ENCODE data around the gene CLEC10A.

Gene CLEC10A

DNA sequence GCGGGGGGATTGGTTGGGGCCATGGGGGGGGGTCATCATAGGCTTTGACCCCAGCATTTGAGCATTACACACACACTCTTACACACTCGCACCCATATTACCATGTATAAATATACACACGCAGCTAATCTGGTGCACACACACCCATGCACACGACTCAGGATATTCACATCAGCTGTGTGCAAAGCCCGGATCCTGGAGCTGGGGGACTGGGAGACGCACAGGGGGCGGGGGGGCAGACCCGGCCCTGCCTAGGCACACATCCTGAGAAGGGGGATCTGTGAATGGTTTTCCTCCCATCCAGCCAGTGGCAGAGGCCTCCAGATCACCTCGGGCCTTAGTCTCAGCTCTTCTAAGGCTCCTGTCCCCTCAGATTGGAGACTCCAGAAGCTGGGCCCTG lies 28.9 kb upstream of the CLEC10A start:
- no peak for TF ChIP-seq POLR2AphosphoS5 (IDR thresholded peaks at IDR 0.05; ENCODE audit: low read depth, low read length)
- no peak for TF ChIP-seq TAF1 (IDR thresholded peaks at IDR 0.05; ENCODE audit: borderline replicate concordance, insufficient read depth, low read length)
- TF ChIP-seq, protein P1, sequence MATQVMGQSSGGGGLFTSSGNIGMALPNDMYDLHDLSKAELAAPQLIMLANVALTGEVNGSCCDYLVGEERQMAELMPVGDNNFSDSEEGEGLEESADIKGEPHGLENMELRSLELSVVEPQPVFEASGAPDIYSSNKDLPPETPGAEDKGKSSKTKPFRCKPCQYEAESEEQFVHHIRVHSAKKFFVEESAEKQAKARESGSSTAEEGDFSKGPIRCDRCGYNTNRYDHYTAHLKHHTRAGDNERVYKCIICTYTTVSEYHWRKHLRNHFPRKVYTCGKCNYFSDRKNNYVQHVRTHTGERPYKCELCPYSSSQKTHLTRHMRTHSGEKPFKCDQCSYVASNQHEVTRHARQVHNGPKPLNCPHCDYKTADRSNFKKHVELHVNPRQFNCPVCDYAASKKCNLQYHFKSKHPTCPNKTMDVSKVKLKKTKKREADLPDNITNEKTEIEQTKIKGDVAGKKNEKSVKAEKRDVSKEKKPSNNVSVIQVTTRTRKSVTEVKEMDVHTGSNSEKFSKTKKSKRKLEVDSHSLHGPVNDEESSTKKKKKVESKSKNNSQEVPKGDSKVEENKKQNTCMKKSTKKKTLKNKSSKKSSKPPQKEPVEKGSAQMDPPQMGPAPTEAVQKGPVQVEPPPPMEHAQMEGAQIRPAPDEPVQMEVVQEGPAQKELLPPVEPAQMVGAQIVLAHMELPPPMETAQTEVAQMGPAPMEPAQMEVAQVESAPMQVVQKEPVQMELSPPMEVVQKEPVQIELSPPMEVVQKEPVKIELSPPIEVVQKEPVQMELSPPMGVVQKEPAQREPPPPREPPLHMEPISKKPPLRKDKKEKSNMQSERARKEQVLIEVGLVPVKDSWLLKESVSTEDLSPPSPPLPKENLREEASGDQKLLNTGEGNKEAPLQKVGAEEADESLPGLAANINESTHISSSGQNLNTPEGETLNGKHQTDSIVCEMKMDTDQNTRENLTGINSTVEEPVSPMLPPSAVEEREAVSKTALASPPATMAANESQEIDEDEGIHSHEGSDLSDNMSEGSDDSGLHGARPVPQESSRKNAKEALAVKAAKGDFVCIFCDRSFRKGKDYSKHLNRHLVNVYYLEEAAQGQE (IDR thresholded peaks at IDR 0.05; ENCODE audit: insufficient read depth in 1 of 2, low read depth in 2 of 2, low read length in 2 of 2) = no peak

DNA sequence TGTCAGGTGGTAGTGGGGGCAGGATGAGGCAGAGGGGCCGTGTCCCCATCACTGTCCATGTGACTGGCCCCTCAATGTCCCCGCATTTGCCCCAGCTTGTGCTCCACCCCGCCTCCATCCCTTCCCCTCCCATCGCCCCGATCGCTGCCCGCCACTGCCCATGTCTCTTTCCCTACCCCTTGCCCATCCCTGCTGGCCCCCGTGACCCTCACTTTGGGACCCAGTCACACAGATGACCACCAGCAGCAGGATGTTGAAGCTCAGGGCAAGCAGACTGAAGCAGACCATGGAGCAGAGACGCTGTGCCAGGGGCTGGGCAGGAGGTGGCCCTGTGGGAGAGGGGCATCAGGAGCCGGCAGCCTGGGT lies 28.5 kb upstream of the CLEC10A start:
- no peak for TF ChIP-seq POLR2AphosphoS5 (IDR thresholded peaks at IDR 0.05; ENCODE audit: low read depth, low read length)
- no peak for TF ChIP-seq TAF1 (IDR thresholded peaks at IDR 0.05; ENCODE audit: borderline replicate concordance, insufficient read depth, low read length)
- TF ChIP-seq FOXP2 (optimal IDR thresholded peaks at IDR 0.05; ENCODE audit: borderline replicate concordance, extremely low read depth, extremely low read length, insufficient read depth) = no peak
- TF ChIP-seq SIN3A (IDR thresholded peaks at IDR 0.05; ENCODE audit: borderline replicate concordance, insufficient read depth, low read length) = no peak
- TF ChIP-seq, protein P1 (IDR thresholded peaks at IDR 0.05; ENCODE audit: insufficient read depth in 1 of 2, low read depth in 2 of 2, low read length in 2 of 2) = no peak

DNA sequence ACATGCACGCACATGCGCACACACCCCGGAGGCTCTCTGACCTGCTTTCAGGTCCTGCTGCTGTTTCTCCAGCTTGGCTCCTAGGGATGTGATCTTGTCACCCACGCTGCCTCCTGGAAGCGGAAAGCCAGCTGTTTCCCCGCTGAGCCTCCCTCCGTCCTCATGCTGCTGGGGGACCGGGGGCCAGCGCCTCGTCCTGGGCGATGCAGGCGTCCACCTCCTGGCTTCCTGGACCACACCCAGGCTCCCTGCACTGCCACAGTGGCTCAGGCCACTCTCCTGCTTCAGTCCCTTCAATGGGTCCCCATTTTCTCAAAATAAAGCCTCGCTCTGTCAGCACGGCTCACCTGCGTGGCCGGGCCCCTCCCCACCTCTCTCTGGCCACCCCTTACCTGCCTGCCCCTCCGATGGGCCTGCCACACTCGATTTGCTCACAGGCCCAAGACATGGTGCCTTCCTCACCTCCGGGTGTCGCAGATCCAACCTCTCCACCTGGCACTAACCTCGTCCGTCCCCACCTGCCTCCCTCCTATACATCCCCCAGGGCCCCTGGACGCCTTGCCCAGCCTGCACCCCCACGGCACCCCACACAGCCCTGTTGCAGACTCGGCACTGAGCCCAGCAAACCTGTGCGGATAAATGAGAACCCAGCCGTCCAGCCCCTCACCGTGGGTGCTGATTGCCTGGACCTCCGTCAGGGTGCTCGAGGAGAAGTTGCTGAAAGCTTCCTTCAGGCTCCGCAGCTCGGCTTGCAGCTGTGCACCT lies 27.9 kb upstream of the CLEC10A start:
- no peak for TF ChIP-seq POLR2AphosphoS5 (IDR thresholded peaks at IDR 0.05; ENCODE audit: low read depth, low read length)
- no peak for TF ChIP-seq SIN3A (IDR thresholded peaks at IDR 0.05; ENCODE audit: borderline replicate concordance, insufficient read depth, low read length)
- no peak for TF ChIP-seq TAF1 (IDR thresholded peaks at IDR 0.05; ENCODE audit: borderline replicate concordance, insufficient read depth, low read length)
- TF ChIP-seq, protein P1 (IDR thresholded peaks at IDR 0.05; ENCODE audit: insufficient read depth in 1 of 2, low read depth in 2 of 2, low read length in 2 of 2) = no peak
- no peak for TF ChIP-seq FOXP2 (optimal IDR thresholded peaks at IDR 0.05; ENCODE audit: borderline replicate concordance, extremely low read depth, extremely low read length, insufficient read depth)

DNA sequence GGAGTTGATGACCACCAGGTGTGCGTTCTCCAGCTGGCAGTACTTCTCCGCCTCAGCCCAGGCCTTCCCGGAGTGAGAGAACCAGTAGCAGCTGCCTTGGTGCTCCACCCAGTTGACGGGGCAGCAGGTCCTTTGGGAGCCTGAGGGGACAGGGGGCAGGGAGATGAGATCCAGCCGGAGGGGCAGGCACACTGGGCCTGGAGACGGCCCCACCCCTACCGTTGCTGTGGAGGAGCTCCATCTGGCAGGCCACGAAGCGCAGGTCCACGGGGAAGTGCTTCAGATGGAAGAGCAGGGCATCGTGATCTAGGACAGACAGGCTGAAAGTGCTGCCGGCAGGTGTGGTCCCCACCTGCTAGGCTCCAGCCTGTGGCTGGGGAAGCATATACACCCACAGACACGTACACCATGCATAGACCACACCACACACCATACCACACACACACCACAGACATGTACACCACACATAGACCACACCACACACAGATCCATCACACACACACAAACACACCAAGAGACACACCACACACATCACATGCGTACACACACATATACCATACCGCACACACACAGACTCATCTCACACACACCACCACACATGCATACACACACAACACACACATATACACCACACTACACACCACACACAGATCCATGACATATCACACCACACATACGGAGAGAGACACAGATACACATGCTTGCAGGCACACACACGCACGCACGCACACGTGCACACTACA lies 27.1 kb upstream of the CLEC10A start:
- TF ChIP-seq, protein P1 (IDR thresholded peaks at IDR 0.05; ENCODE audit: insufficient read depth in 1 of 2, low read depth in 2 of 2, low read length in 2 of 2) = no peak
- TF ChIP-seq FOXP2 (optimal IDR thresholded peaks at IDR 0.05; ENCODE audit: borderline replicate concordance, extremely low read depth, extremely low read length, insufficient read depth) (no peak), SIN3A (IDR thresholded peaks at IDR 0.05; ENCODE audit: borderline replicate concordance, insufficient read depth, low read length) (no peak), POLR2AphosphoS5 (IDR thresholded peaks at IDR 0.05; ENCODE audit: low read depth, low read length) (no peak), TAF1 (IDR thresholded peaks at IDR 0.05; ENCODE audit: borderline replicate concordance, insufficient read depth, low read length) (no peak)
